ENCODE measurements around the gene PTGIS.

The PTGIS gene

GRCh38 chr20:49469060-49469459 lies 98.9 kb downstream of the PTGIS start:
- no peak for DNase-seq (ENCODE audit: low spot score)

GRCh38 chr20:49468412-49468811 lies 99.5 kb downstream of the PTGIS start:
- DNase-seq (ENCODE audit: low spot score): no peak

GRCh38 chr20:49466114-49466912 lies 101.6 kb downstream of the PTGIS start:
- DNase-seq (ENCODE audit: low spot score): no peak

GRCh38 chr20:49464556-49464955 lies 103.4 kb downstream of the PTGIS start:
- no peak for DNase-seq (ENCODE audit: low spot score)

GRCh38 chr20:49462626-49463025 lies 105.3 kb downstream of the PTGIS start:
- no peak for DNase-seq (ENCODE audit: low spot score)

GRCh38 chr20:49461894-49462620 lies 105.9 kb downstream of the PTGIS start:
- DNase-seq (ENCODE audit: low spot score): no peak

GRCh38 chr20:49460916-49461315 lies 107.0 kb downstream of the PTGIS start:
- peak; percentile 50 for DNase-seq (ENCODE audit: low spot score)

GRCh38 chr20:49460131-49460530 lies 107.8 kb downstream of the PTGIS start:
- no peak for DNase-seq (ENCODE audit: low spot score)

GRCh38 chr20:49459684-49460083 lies 108.3 kb downstream of the PTGIS start:
- no peak for DNase-seq (ENCODE audit: low spot score)

GRCh38 chr20:49457444-49457843 lies 110.5 kb downstream of the PTGIS start:
- DNase-seq (ENCODE audit: low spot score): no peak

GRCh38 chr20:49456646-49457045 lies 111.3 kb downstream of the PTGIS start:
- DNase-seq (ENCODE audit: low spot score): no peak

- no peak for DNase-seq (ENCODE audit: low spot score)
These were observed 112.2 kb downstream of the PTGIS start for GRCh38 chr20:49455691-49456090.

All from D341Med (cell line).